Embryonic facial prominence (tissue), 1 donor: ENCODE data around the gene CRABP2.

ENCODE experiments used
- DNase-seq: peaks from one replicate; pipeline ENCODE4 v3.0.0-alpha.2; 2016; ENCODE audit errors: extremely low spot score

The CRABP2 gene

DNA sequence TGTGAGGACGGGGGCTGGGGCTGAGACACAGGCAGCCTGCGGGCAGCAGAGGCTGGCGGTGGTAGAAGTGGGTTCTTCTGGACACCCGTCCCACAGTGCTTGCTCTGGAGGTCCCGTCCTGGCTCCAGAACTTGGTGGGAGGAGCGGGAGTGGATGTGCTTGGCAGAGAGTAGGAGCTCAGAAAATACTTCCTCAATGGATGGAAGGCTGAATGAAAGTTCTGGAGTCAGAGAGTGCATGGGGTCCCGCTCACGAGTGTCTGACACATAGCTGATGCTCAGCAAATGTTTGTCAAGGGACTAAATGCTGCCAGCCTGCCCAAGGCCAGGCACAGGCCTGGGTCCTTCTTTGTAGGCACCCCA, 14.7 kb downstream of the CRABP2 start:
- no peak for DNase-seq

- no peak for DNase-seq
Observed at GRCh38 chr1:156689953-156690674, 15.3 kb downstream of the CRABP2 start.

GRCh38 chr1:156689035-156689952, 16.1 kb downstream of the CRABP2 start:
- DNase-seq: peak; percentile 70

- DNase-seq: no peak
Observed at GRCh38 chr1:156684227-156684782, 21.1 kb downstream of the CRABP2 start.

GRCh38 chr1:156682166-156682890, 23.1 kb downstream of the CRABP2 start:
- DNase-seq: no peak

DNA sequence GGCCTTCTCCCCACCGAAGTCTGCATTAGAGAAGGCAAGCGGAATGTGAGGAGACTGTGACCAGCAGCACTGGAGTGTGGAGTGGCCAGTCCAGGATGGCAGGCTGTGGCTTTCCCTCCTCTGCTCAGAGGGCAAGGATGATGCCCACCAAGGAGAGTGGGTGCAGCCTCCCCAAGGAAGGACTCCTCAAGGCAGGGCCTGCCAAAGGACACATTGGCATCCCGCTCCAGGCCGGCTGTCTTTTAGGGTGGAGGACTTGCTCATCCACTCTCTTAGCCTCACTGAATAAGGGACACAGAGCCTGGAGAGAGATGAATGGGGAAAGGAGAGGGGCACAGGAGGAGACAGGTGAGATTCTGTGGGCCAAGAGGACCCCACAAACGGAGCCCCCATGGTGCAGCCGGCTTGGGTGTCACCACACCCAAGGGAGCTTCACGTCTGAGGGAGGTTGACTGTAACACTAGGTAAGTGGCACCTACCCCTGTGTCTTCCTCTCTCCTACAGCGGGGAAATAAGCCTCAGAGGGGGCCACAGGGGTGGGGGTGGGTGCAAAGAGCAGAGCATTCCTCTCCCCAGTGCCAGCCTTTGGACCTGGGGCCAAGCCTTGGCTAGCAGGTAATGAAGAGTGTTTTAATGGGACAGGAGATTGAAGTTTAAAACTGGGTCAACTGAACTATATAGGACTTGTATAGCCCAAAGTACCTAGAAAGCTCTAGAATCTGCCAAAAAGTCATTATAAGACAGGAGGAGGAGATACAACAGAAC, 24.0 kb downstream of the CRABP2 start:
- no peak for DNase-seq

- no peak for DNase-seq
Observed at GRCh38 chr1:156680056-156680455, 25.3 kb downstream of the CRABP2 start.

GRCh38 chr1:156677616-156678596, 27.5 kb downstream of the CRABP2 start:
- peak; percentile 66 for DNase-seq

DNA sequence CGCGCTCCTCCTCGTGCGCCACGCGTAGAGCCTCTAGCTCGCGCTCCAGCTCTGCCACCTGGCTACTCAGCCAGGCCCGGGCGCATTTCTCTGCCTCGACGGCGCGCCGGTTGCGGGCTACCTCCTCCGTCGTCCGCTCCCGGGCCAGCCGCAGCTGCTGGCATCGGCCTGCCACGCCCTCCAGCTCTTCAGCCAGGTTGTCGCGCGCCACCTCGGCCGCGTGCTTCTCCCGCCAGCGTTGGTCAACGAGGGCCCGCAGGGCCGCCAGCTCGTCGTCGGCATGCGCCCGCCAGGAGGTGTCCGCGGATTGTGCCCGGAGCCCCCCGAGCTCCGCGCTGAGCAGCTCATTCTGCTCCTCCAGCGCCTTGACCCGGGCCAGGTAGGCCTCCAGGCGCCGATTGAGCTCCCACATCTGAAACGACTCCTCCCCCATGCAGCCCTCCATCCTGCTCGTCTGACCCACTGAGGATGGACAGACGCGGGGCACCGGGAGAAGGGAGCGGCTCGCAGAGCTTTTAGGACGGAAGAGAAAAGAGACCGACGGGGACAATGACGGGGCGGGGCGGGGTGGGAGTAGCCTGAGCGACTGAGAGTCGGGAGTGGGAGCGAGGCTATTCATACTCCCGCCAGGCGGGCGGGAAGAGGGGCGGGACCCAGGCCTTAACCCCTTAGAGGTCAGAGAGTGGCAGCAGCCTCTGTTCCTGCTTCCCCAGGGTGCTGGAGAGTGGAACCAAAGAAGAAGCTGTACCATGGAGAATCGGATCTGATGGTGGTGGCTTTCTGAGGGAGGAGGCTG, 28.4 kb downstream of the CRABP2 start, which contains the start of gene NES:
NES (minus strand) TSS at position 588 of the 796 bp plus-strand sequence; CDS start at position 445, 143 bp downstream.
- DNase-seq: no peak

DNA sequence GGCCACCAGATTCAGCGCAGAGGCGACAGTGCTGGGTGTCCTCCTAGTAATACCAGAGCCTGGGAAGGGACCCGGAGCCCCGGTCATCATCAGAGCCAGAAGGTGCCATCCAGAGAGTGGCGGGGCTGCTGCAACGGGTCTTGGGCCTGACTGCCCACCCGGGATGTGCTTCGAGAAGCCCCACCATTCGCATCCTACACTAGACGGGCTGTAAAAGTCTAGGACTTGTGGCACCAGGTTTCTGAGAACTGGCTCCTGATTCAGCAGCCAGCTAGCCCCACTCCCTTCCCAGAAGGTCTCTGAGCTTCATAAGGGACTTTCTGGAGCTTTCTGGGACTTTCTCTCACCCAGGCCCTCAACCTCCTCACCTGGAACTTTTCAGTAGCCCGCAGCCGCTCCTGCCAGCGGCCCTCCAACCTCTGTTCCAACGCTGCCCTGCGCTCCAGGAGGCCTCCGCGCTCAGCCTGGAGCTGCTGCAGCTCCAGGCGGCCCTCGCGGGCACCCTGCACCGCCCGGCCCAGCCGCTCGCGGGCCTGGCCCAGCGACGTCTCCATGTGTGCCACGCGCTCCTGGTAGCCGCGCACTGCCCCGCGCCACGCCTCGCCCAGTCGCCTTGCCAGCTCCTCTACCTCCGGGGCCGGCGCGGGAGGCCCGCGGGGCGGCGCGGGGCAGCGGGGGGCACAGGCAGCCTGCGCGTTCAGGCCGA, 29.1 kb downstream of the CRABP2 start:
- no peak for DNase-seq

GRCh38 chr1:156675210-156676113, 29.9 kb downstream of the CRABP2 start:
- DNase-seq: no peak

DNA sequence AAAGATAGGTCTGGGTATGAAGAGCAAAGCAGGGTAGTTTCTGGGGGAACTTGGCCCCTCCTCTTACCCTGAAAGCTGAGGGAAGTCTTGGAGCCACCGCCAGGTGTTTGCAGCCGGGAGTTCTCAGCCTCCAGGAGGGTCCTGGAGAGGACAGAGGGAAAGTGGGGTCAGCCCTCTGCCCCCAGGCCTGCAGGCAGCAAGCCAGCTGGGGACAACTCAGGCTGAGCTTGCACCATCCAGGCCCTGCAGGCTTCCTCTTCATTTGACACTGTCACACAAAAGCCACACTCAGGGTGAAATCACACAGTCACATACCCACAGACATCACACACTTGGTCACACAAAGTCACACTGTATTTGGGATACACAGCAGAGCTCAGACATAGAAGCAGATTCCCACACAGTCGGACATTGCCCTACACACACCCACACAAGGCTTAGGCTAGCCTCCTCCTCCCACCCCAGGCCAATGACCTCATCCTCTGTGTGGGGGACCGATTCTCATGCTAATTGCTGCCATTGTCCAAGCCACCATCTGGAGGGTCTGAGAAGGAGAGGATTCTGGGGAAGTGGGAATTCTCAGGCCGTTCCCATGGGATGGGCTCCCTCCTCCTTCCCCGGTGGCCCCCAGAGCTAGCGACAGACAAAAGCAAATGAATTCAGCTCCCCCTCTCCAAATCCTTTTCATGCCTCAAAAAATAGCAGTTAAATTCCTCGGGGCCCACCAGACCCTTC, 31.8 kb downstream of the CRABP2 start:
- DNase-seq: no peak

- DNase-seq: no peak
Observed at GRCh38 chr1:156671804-156672203, 33.6 kb downstream of the CRABP2 start.

DNA sequence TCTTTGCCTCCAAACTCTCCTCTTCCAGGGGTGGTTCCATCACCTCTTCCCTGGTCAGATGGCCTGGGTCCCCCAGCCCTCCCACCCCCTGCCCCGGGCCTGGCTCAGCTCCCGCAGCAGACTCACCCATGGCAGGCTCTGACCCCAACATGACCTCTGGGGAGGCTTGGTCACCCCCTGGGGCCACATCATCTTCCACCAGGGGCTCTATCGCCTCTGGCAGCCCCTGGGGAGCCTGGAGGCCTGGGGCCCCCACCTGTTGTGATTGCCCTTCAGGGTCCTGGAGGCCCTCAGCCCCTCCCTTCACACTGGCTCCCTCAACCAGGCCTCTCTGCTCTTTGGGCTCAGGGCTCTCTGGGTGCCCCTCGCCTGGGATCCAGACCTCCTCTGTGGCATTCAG, 34.6 kb downstream of the CRABP2 start:
- DNase-seq: no peak

- no peak for DNase-seq
Observed at GRCh38 chr1:156670359-156670758, 35.0 kb downstream of the CRABP2 start.

DNA sequence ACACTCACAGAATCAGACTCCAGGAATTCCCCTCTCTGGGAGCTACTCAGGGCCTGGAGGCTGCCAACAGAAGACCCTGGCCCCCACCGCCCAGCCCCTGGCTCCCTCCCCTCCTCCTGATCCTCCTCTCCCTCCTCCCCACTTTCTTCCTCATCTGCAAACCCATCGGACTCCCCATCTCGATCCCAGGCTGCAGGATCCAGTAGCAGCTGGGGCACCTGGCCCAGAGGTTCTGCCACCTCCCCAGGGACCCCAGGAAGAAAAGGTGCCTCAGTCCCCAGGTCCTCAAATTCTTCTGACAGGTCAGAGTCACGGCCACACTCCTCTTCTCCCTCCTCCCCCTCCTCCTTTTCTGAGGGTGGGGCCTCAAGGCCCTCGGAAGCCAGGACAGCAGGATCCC, 35.6 kb downstream of the CRABP2 start:
- DNase-seq: no peak
